HCT116 (cell line): ENCODE data around the gene FGD5. TPM values are rescaled to one million over a fixed set of nuclear protein-coding genes. Genes with fewer than 3 reads are reported as not detected.

Source experiments
- ATAC-seq: fragments of 200-7000 bp; cut with Tn5 transposase; 2 replicates; pipeline ENCODE4 v1.9.1; 2020; ENCODE audit warnings: mild to moderate bottlenecking, moderate library complexity
- BruUV-seq: library from RNA; stranded (reverse); fragments of 400-500 nt; replicated peaks from 2 replicates; lab custom pipeline; 2021; lab: Mats Ljungman, UMichigan
- CTCF ChIA-PET: fragments of 300-600 bp; sonication (Branson Sonifier 250); formaldehyde crosslinking; loops from one replicate; lab custom pipeline; 2021; ENCODE audit warnings: antibody characterized with exemption; lab: Charles Lee
- POLR2A ChIA-PET: fragments of 300-600, 350-600 bp; sonication (Branson Sonifier 250); formaldehyde crosslinking; loops from one replicate; lab custom pipeline; 2021; ENCODE audit warnings: antibody characterized with exemption; lab: Charles Lee
- RAD21 ChIA-PET, 2 experiments: fragments of 300-600 bp; sonication (Branson Sonifier 250); formaldehyde crosslinking; loops; one replicate each; lab custom pipeline; 2023; ENCODE audit warnings: low total read pairs in 2 of 2; ENCODE audit not compliant: uncharacterized antibody in 2 of 2, unreplicated experiment in 2 of 2, low non-redundant PET in 1 of 2; lab: Charles Lee
- DNase-seq: peaks from one replicate; pipeline ENCODE4 v3.0.0-alpha.2; 2010; ENCODE audit warnings: low read depth, low spot score
- H2AFZ ChIP-seq: fragments of 200-600 bp; shearing (Covaris generic), sonication (generic); 2 replicates; pipeline ENCODE4 v1.6.1; 2017; ENCODE audit warnings: low read depth, mixed run types, mixed read lengths, antibody characterized with exemption, low read length; ENCODE audit not compliant: poor library complexity, severe bottlenecking
- H3K27ac ChIP-seq: 2 replicates; pipeline ENCODE4 v1.5.1; 2012; ENCODE audit warnings: low read depth, low read length
- H3K27me3 ChIP-seq: fragments of 200-600 bp; sonication (generic); 2 replicates; pipeline ENCODE4 v1.6.1; 2016; ENCODE audit warnings: mixed run types, low read length, mixed read lengths; ENCODE audit not compliant: insufficient read depth
- H3K36me3 ChIP-seq, 2 experiments: fragments of 200-500 bp in 1 of 2; fragments of 200-600 bp in 1 of 2; sonication (Bioruptor generic) in 1 of 2; sonication (generic) in 1 of 2; 2 replicates each; pipeline versions ENCODE4 v1.5.1 to v1.6.1; 2014 to 2016; ENCODE audit warnings: low read length in 2 of 2, inconsistent platforms in 1 of 2, mixed read lengths in 1 of 2, mixed run types in 1 of 2; ENCODE audit not compliant: insufficient read depth in 2 of 2, control insufficient read depth in 1 of 2
- H3K4me1 ChIP-seq, 2 experiments: fragments of 200-600 bp in 1 of 2; sonication (generic) in 1 of 2; 2 replicates each; pipeline versions ENCODE4 v1.5.1 to v1.6.1; 2012 to 2017; ENCODE audit warnings: low read length in 2 of 2, inconsistent platforms in 1 of 2, mild to moderate bottlenecking in 1 of 2, mixed read lengths in 1 of 2, mixed run types in 1 of 2, moderate library complexity in 1 of 2; ENCODE audit not compliant: insufficient read depth in 2 of 2, control insufficient read depth in 1 of 2
- H3K4me2 ChIP-seq: fragments of 200-600 bp; sonication (generic); 2 replicates; pipeline ENCODE4 v1.6.1; 2017; ENCODE audit warnings: mixed run types, low read length, mixed read lengths
- H3K4me3 ChIP-seq, 2 experiments: fragments of 200-600 bp in 1 of 2; sonication (generic) in 1 of 2; replicated peaks in 1 of 2; 2 replicates each; pipeline ENCODE4 v1.5.1; 2011 to 2016; ENCODE audit warnings: low read length in 2 of 2, control low read depth in 1 of 2, low read depth in 1 of 2, mild to moderate bottlenecking in 1 of 2, mixed read lengths in 1 of 2, mixed run types in 1 of 2
- H3K79me2 ChIP-seq: fragments of 200-600 bp; sonication (generic); 2 replicates; pipeline ENCODE4 v1.6.1; 2017; ENCODE audit warnings: mild to moderate bottlenecking, mixed run types, low read length, moderate library complexity, mixed read lengths; ENCODE audit not compliant: insufficient read depth
- H3K9ac ChIP-seq: fragments of 200-600 bp; sonication (generic); 2 replicates; pipeline ENCODE4 v1.6.1; 2016; ENCODE audit warnings: low read length, mixed read lengths
- H3K9me2 ChIP-seq: fragments of 200-600 bp; sonication (generic), shearing (Covaris generic); 2 replicates; pipeline ENCODE4 v1.6.1; 2017; ENCODE audit warnings: mixed run types, mild to moderate bottlenecking, moderate library complexity; ENCODE audit not compliant: insufficient read depth
- H3K9me3 ChIP-seq, 2 experiments: fragments of 200-500 bp in 1 of 2; fragments of 200-600 bp in 1 of 2; sonication (Bioruptor generic) in 1 of 2; sonication (generic) in 1 of 2; 2 replicates each; pipeline ENCODE4 v1.6.1; 2014 to 2017; ENCODE audit warnings: low read length in 2 of 2, mixed read lengths in 2 of 2, inconsistent platforms in 1 of 2, low read depth in 1 of 2, mild to moderate bottlenecking in 1 of 2, mixed run types in 1 of 2, moderate library complexity in 1 of 2; ENCODE audit not compliant: control insufficient read depth in 1 of 2, insufficient read depth in 1 of 2
- H4K20me1 ChIP-seq: fragments of 200-600 bp; sonication (generic), shearing (Covaris generic); 2 replicates; pipeline ENCODE4 v1.6.1; 2017; ENCODE audit warnings: mixed run types, mild to moderate bottlenecking, moderate library complexity; ENCODE audit not compliant: insufficient read depth
- CEBPB ChIP-seq: IDR thresholded peaks from 2 replicates; pipeline ENCODE4 v1.6.1; 2012; ENCODE audit warnings: low read depth
- ELF1 ChIP-seq: IDR thresholded peaks from 2 replicates; pipeline ENCODE4 v1.6.1; 2012; ENCODE audit warnings: low read depth, borderline replicate concordance
- EZH2phosphoT487 ChIP-seq: fragments of 200-600 bp; IDR thresholded peaks from 2 replicates; pipeline ENCODE4 v1.6.1; 2018; ENCODE audit warnings: antibody characterized with exemption, borderline replicate concordance
- JUND ChIP-seq: IDR thresholded peaks from 2 replicates; pipeline ENCODE4 v1.6.1; 2012
- MAX ChIP-seq: IDR thresholded peaks from 2 replicates; pipeline ENCODE4 v1.6.1; 2012
- POLR2A ChIP-seq: IDR thresholded peaks from 2 replicates; pipeline ENCODE4 v1.7.0; 2011; ENCODE audit warnings: borderline replicate concordance; ENCODE audit not compliant: insufficient read depth, insufficient read length; ENCODE audit errors: extremely low read depth
- POLR2AphosphoS5 ChIP-seq: IDR thresholded peaks from 2 replicates; pipeline ENCODE4 v1.6.1; 2011; ENCODE audit warnings: mild to moderate bottlenecking, low read depth, low read length, moderate library complexity
- REST ChIP-seq: IDR thresholded peaks from 2 replicates; pipeline ENCODE4 v1.6.1; 2012; ENCODE audit warnings: low read depth
- SIN3A ChIP-seq: IDR thresholded peaks from 2 replicates; pipeline ENCODE4 v1.6.1; 2012; ENCODE audit warnings: low read depth
- SP1 ChIP-seq: IDR thresholded peaks from 2 replicates; pipeline ENCODE4 v1.6.1; 2012; ENCODE audit warnings: low read depth
- SRF ChIP-seq: IDR thresholded peaks from 2 replicates; pipeline ENCODE4 v1.6.1; 2012; ENCODE audit warnings: low read depth
- YY1 ChIP-seq: IDR thresholded peaks from 2 replicates; pipeline ENCODE4 v1.6.1; 2011; ENCODE audit warnings: low read length, low read depth, moderate library complexity, mild to moderate bottlenecking; ENCODE audit not compliant: insufficient replicate concordance; ENCODE audit errors: extremely low read depth
- ZFX ChIP-seq: fragments of 450-650 bp; IDR thresholded peaks from 2 replicates; pipeline ENCODE4 v1.6.1; 2017
- ZNF274 ChIP-seq: fragments of 200-500 bp; sonication (Bioruptor generic); IDR thresholded peaks from 2 replicates; pipeline ENCODE4 v1.6.1; 2014; ENCODE audit warnings: mild to moderate bottlenecking, low read depth, low read length, inconsistent platforms
- intact Hi-C: fragments of 100-400 bp; cut with micrococcal nuclease; formaldehyde crosslinking; loops from 2 replicates; pipeline ENCODE4 v1.10.0; 2022
- total RNA-seq: library from RNA; stranded (reverse); gene quantifications from one replicate; pipeline ENCODE4 v1.2.1, GENCODE V29; 2021; ENCODE audit not compliant: unreplicated experiment
- TF ChIP-seq, protein P1 (sequence below): IDR thresholded peaks from 2 replicates; pipeline ENCODE4 v1.6.1; 2011; ENCODE audit warnings: mild to moderate bottlenecking, low read length, moderate library complexity; ENCODE audit not compliant: insufficient replicate concordance; ENCODE audit errors: extremely low read depth
- TF ChIP-seq, protein P2 (sequence below): IDR thresholded peaks from 2 replicates; pipeline ENCODE4 v1.6.1; 2012

FGD5 gene
- total RNA-seq, 1 experiment from 2014 or later, result 0.22 TPM

- peaks cover 30% of the 10 kb centered on the region; the same call in 1 of the 2 replicates for H3K27me3 ChIP-seq
- H3K9ac ChIP-seq, result no peak overlapping the region
- DNase-seq (no peak), ATAC-seq (no peak)
- ChIA-PET CTCF (no interaction called here), POLR2A (no interaction called here), RAD21 (no interaction called here)
- H3K4me2 ChIP-seq, result no peak overlapping the region
- H2AFZ ChIP-seq, result no peak overlapping the region
- H3K9me2 ChIP-seq, result no peaks in the 10 kb centered on the region
- no peaks in the 10 kb centered on the region; the same call in 1 of the 2 replicates for H4K20me1 ChIP-seq
- BruUV-seq, result no TSS peak
- no peaks in the 10 kb centered on the region for H3K36me3 ChIP-seq
- H3K9me3 ChIP-seq, result no peaks in the 10 kb centered on the region
- no peaks in the 10 kb centered on the region for H3K4me1 ChIP-seq
- no peak overlapping the region for H3K4me3 ChIP-seq
- no peak for TF ChIP-seq REST
- TF ChIP-seq ELF1, result no peak
- no peak for TF ChIP-seq POLR2AphosphoS5
- no peak for TF ChIP-seq SIN3A
- no peak for TF ChIP-seq CEBPB
- no peak for TF ChIP-seq MAX
- TF ChIP-seq POLR2A, result no peak
- TF ChIP-seq SP1, result no peak
- TF ChIP-seq, protein P1, sequence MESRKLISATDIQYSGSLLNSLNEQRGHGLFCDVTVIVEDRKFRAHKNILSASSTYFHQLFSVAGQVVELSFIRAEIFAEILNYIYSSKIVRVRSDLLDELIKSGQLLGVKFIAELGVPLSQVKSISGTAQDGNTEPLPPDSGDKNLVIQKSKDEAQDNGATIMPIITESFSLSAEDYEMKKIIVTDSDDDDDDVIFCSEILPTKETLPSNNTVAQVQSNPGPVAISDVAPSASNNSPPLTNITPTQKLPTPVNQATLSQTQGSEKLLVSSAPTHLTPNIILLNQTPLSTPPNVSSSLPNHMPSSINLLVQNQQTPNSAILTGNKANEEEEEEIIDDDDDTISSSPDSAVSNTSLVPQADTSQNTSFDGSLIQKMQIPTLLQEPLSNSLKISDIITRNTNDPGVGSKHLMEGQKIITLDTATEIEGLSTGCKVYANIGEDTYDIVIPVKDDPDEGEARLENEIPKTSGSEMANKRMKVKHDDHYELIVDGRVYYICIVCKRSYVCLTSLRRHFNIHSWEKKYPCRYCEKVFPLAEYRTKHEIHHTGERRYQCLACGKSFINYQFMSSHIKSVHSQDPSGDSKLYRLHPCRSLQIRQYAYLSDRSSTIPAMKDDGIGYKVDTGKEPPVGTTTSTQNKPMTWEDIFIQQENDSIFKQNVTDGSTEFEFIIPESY, result no peak
- TF ChIP-seq ZNF274, result no peak
- no peak for TF ChIP-seq ZFX
- no peak for TF ChIP-seq EZH2phosphoT487
- TF ChIP-seq YY1, result no peak
- TF ChIP-seq JUND, result no peak
- no peak for TF ChIP-seq SRF
- TF ChIP-seq, protein P2, sequence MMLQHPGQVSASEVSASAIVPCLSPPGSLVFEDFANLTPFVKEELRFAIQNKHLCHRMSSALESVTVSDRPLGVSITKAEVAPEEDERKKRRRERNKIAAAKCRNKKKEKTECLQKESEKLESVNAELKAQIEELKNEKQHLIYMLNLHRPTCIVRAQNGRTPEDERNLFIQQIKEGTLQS, result no peak
- intact Hi-C loops, result no loop called here
- H3K27ac ChIP-seq, result no peak overlapping the region
- H3K79me2 ChIP-seq, result no peaks in the 10 kb centered on the region
Measured at GRCh38 chr3:14890476-14890875, 71.7 kb downstream of the FGD5 start.
